IPS-18a (cell line): ENCODE measurements around the gene CCRL2.
"Not testable (repeated sequence)": the region's sequence is repeated elsewhere in the genome, so short reads cannot be mapped to it uniquely, and the experiment has no call there.

ENCODE experiments used
- H3K27ac ChIP-seq: one replicate; pipeline ENCODE4 v1.5.1; 2013; ENCODE audit warnings: low read length
- H3K27me3 ChIP-seq: one replicate; pipeline ENCODE4 v1.6.1; 2013; ENCODE audit warnings: mild to moderate bottlenecking, low read length; ENCODE audit not compliant: control insufficient read depth, insufficient read depth
- H3K36me3 ChIP-seq: one replicate; pipeline ENCODE4 v1.6.1; 2013; ENCODE audit warnings: low read depth, low read length; ENCODE audit not compliant: control insufficient read depth
- H3K4me1 ChIP-seq: one replicate; pipeline ENCODE4 v1.6.1; 2013; ENCODE audit warnings: low read depth, low read length; ENCODE audit not compliant: control insufficient read depth
- H3K4me3 ChIP-seq: one replicate; pipeline ENCODE4 v1.5.1; 2013; ENCODE audit warnings: low read length
- H3K9ac ChIP-seq: one replicate; pipeline ENCODE4 v1.6.1; 2013; ENCODE audit warnings: mild to moderate bottlenecking, low read length, moderate library complexity
- H3K9me3 ChIP-seq: one replicate; pipeline ENCODE4 v1.6.1; 2013; ENCODE audit warnings: low read depth, low read length; ENCODE audit not compliant: control insufficient read depth

The CCRL2 gene

GRCh38 chr3:46383211-46383950 lies 23.7 kb upstream of the CCRL2 start:
- Histone ChIP-seq H3K27me3 (no peaks in the 10 kb centered on the region), H3K9ac (no peak overlapping the region), H3K36me3 (no peaks in the 10 kb centered on the region), H3K27ac (no peak overlapping the region), H3K4me1 (peaks cover 5% of the 10 kb centered on the region), H3K4me3 (no peak overlapping the region), H3K9me3 (no peaks in the 10 kb centered on the region)

GRCh38 chr3:46383951-46384330 lies 23.1 kb upstream of the CCRL2 start:
- no peak overlapping the region for H3K4me3 ChIP-seq

GRCh38 chr3:46386205-46386604 lies 20.9 kb upstream of the CCRL2 start:
- no peak overlapping the region for H3K27ac ChIP-seq
- no peaks in the 10 kb centered on the region for H3K9me3 ChIP-seq
- no peak overlapping the region for H3K4me3 ChIP-seq
- H3K9ac ChIP-seq: no peak overlapping the region
- no peaks in the 10 kb centered on the region for H3K4me1 ChIP-seq
- H3K27me3 ChIP-seq: no peaks in the 10 kb centered on the region
- no peaks in the 10 kb centered on the region for H3K36me3 ChIP-seq

More at GRCh38 chr3:46383951-46384330, 23.1 kb upstream of the CCRL2 start:
- no peak overlapping the region for H3K27ac ChIP-seq
- no peaks in the 10 kb centered on the region for H3K9me3 ChIP-seq
- no peaks in the 10 kb centered on the region for H3K27me3 ChIP-seq
- no peak overlapping the region for H3K9ac ChIP-seq
- H3K4me1 ChIP-seq: peaks cover 5% of the 10 kb centered on the region
- no peaks in the 10 kb centered on the region for H3K36me3 ChIP-seq

- H3K4me3 ChIP-seq, H3K9ac ChIP-seq, H3K27me3 ChIP-seq, H3K36me3 ChIP-seq, H3K27ac ChIP-seq, H3K9me3 ChIP-seq, H3K4me1 ChIP-seq: not testable (repeated sequence)
Observed at GRCh38 chr3:46388847-46389246, 18.2 kb upstream of the CCRL2 start.

- peaks cover 7% of the 10 kb centered on the region for H3K4me1 ChIP-seq
- H3K27ac ChIP-seq: no peak overlapping the region
- no peak overlapping the region for H3K4me3 ChIP-seq
- no peaks in the 10 kb centered on the region for H3K9me3 ChIP-seq
- no peaks in the 10 kb centered on the region for H3K36me3 ChIP-seq
- no peak overlapping the region for H3K9ac ChIP-seq
- no peaks in the 10 kb centered on the region for H3K27me3 ChIP-seq
Observed at GRCh38 chr3:46389306-46389705, 17.8 kb upstream of the CCRL2 start.

- not testable (repeated sequence) for H3K4me3 ChIP-seq, H3K9ac ChIP-seq, H3K27me3 ChIP-seq, H3K4me1 ChIP-seq, H3K27ac ChIP-seq, H3K36me3 ChIP-seq, H3K9me3 ChIP-seq
Observed at GRCh38 chr3:46391526-46391925, 15.5 kb upstream of the CCRL2 start.

GRCh38 chr3:46393011-46393410 lies 14.0 kb upstream of the CCRL2 start:
- Histone ChIP-seq H3K27ac (no peak overlapping the region), H3K9me3 (no peaks in the 10 kb centered on the region), H3K27me3 (no peaks in the 10 kb centered on the region), H3K4me3 (no peak overlapping the region), H3K4me1 (peaks cover 7% of the 10 kb centered on the region), H3K36me3 (no peaks in the 10 kb centered on the region), H3K9ac (no peak overlapping the region)

GRCh38 chr3:46393554-46394434 lies 13.3 kb upstream of the CCRL2 start:
- Histone ChIP-seq H3K4me3 (no peak overlapping the region), H3K36me3 (no peaks in the 10 kb centered on the region), H3K9me3 (no peaks in the 10 kb centered on the region), H3K9ac (no peak overlapping the region), H3K27ac (no peak overlapping the region), H3K4me1 (peaks cover 7% of the 10 kb centered on the region), H3K27me3 (no peaks in the 10 kb centered on the region)

- Histone ChIP-seq H3K4me1 (peaks cover 7% of the 10 kb centered on the region), H3K9ac (no peak overlapping the region), H3K9me3 (no peaks in the 10 kb centered on the region), H3K4me3 (no peak overlapping the region), H3K27me3 (no peaks in the 10 kb centered on the region), H3K27ac (no peak overlapping the region), H3K36me3 (no peaks in the 10 kb centered on the region)
Observed at GRCh38 chr3:46395210-46395661, 11.8 kb upstream of the CCRL2 start.

- no peaks in the 10 kb centered on the region for H3K9me3 ChIP-seq
- no peak overlapping the region for H3K9ac ChIP-seq
- no peak overlapping the region for H3K4me3 ChIP-seq
- H3K36me3 ChIP-seq: no peaks in the 10 kb centered on the region
- no peak overlapping the region for H3K27ac ChIP-seq
- H3K27me3 ChIP-seq: no peaks in the 10 kb centered on the region
- H3K4me1 ChIP-seq: peaks cover 7% of the 10 kb centered on the region
Observed at GRCh38 chr3:46395766-46396530, 11.1 kb upstream of the CCRL2 start.

GRCh38 chr3:46397111-46397510 lies 9.9 kb upstream of the CCRL2 start:
- no peaks in the 10 kb centered on the region for H3K27me3 ChIP-seq
- no peak overlapping the region for H3K4me3 ChIP-seq
- no peak overlapping the region for H3K27ac ChIP-seq
- H3K4me1 ChIP-seq: peaks cover 7% of the 10 kb centered on the region
- H3K9ac ChIP-seq: no peak overlapping the region
- H3K9me3 ChIP-seq: no peaks in the 10 kb centered on the region
- H3K36me3 ChIP-seq: no peaks in the 10 kb centered on the region
